Measurements from ENCODE around the gene TBC1D8B.

The TBC1D8B gene

DNA sequence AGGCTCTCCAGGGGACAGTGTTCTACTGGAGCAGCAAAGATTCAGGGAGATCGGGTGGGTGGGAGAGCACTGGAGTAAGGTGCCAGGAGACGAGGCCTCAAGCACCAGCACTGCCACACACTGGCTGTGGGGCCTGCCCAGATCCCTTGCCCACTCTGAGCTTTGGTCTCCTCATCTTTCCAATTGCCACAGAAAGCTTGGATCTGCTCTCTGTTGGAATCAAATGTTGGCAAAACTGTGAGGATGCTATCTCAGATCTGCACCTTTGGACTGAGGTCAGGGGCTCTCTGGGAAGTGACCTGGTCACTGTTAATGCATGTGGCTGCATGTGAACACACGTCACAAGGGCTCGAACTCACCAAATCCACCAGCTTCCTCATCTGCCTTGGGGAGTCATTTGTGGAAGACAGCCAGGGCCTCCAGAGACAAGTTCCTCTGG is 99.3 kb downstream of the TBC1D8B start:
- H3K9me3 ChIP-seq (ENCODE audit: low read depth, low read length), result no peaks in the 10 kb centered on the region
- TF ChIP-seq FOXP2 (optimal IDR thresholded peaks at IDR 0.05; ENCODE audit: control extremely low read depth, extremely low read length, insufficient read depth) (no peak), EZH2 (IDR thresholded peaks at IDR 0.05) (no peak), POLR2AphosphoS5 (IDR thresholded peaks at IDR 0.05; ENCODE audit: borderline replicate concordance, low read depth, low read length) (no peak)
- no peak overlapping the region for H3K9ac ChIP-seq (ENCODE audit: insufficient read length)
- no peak for DNase-seq (ENCODE audit: low read depth, low spot score)
- H3K36me3 ChIP-seq (ENCODE audit: insufficient read depth, low read length), result no peaks in the 10 kb centered on the region
- no peak overlapping the region for H3K4me3 ChIP-seq
- H3K27ac ChIP-seq, result no peak overlapping the region

DNA sequence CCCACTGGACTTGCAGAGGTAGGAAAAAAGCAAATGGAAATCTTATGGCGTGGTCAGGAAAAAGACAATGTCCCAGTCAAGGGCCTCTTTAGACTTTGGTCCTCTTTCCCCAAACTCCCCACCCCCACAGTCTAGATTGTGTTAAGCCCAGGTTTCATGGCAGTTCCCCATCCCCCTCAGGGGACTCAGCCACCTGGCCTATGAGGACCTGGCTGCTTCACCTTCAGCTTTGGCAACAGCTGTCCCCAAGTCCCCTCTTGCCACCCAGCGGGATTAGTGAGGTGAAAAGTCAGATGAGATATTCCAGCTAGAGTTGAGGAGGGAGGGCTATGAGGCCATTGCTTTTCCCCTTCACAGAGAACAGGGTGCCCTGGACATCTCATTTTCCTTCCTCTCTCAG is 100.2 kb downstream of the TBC1D8B start:
- H3K4me3 ChIP-seq, result no peak overlapping the region
- H3K36me3 ChIP-seq (ENCODE audit: insufficient read depth, low read length), result no peaks in the 10 kb centered on the region
- H3K27ac ChIP-seq, result no peak overlapping the region
- TF ChIP-seq FOXP2 (optimal IDR thresholded peaks at IDR 0.05; ENCODE audit: control extremely low read depth, extremely low read length, insufficient read depth), result no peak
- TF ChIP-seq EZH2 (IDR thresholded peaks at IDR 0.05), result no peak
- no peak overlapping the region for H3K9ac ChIP-seq (ENCODE audit: insufficient read length)
- DNase-seq (ENCODE audit: low read depth, low spot score), result no peak
- H3K9me3 ChIP-seq (ENCODE audit: low read depth, low read length), result no peaks in the 10 kb centered on the region

DNA sequence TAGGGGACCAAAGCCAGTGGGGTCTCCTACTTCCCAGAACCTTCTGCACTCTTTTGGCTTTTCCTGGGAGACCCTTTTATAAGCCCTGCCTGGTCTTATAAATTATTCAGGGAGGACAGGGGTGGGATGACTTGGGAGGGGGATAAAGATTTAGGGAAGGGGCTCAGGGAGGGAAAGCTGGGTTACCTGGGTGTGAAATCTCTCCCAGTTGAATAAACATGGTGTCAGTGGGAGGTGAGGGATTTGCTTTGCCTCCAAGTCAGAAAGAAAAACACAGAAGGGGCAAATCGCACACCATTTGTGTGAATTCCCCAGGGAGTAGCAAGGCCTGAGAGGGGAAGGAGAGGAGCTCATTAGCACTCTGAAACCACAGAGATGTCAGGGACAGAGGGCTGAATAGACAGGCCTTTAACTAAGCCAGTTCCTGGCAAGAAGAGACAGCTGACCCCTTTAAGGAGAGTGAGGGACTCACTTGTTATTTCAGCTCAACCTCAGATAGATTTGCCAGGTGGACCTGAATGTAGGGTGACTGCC is 100.9 kb downstream of the TBC1D8B start, which contains the start of gene RIPPLY1:
Gene RIPPLY1, minus strand, starts transcription at position 51 of the 534 bp plus-strand sequence. CDS start 54 bp downstream, outside the sequence.
- Histone ChIP-seq H3K9me3 (ENCODE audit: low read depth, low read length) (no peaks in the 10 kb centered on the region), H3K4me3 (no peak within 1 kb of the TSS), H3K27ac (no peak within 1 kb of the TSS), H3K9ac (ENCODE audit: insufficient read length) (no peak within 1 kb of the TSS), H3K36me3 (ENCODE audit: insufficient read depth, low read length) (no peaks in the 10 kb centered on the region)
- DNase-seq (ENCODE audit: low read depth, low spot score), result no peak
- TF ChIP-seq EZH2 (IDR thresholded peaks at IDR 0.05), result no peak
- TF ChIP-seq POLR2AphosphoS5 (IDR thresholded peaks at IDR 0.05; ENCODE audit: borderline replicate concordance, low read depth, low read length), result no peak
- TF ChIP-seq FOXP2 (optimal IDR thresholded peaks at IDR 0.05; ENCODE audit: control extremely low read depth, extremely low read length, insufficient read depth), result no peak

DNA sequence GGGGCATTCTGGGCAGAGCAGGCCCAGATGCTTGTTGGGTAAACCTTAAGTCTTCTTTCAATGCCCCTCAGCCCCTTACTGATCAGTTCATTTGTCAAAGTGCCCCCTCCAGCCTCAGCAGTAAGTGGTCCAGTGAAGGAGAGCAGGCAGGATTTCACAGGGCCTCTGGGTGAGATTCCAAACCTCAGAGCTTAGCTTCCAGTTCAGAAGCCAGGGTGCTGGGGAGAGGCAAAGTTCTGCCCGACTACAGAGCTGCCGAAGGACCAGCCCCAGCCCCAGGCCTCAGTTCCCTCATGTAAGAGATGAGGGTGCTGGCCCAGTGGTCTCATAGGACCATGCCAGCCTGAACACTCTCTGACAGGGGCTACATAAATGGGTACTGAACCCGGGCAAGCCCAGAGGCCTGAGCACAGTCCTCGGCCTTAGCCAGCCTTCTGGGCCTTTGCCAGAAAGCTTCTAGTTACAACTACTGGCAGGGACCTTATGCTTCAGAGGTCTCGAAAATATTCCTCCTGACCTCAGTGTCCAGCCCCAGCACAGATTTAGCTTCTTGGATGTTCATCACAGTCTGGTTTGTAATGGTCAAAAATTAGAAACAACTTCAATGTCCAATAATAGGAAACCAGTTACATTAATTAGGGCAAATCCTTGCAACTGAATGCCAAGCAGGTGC is 101.5 kb downstream of the TBC1D8B start:
- H3K9me3 ChIP-seq (ENCODE audit: low read depth, low read length), result no peaks in the 10 kb centered on the region
- no peak overlapping the region for H3K9ac ChIP-seq (ENCODE audit: insufficient read length)
- no peak for TF ChIP-seq POLR2AphosphoS5 (IDR thresholded peaks at IDR 0.05; ENCODE audit: borderline replicate concordance, low read depth, low read length)
- TF ChIP-seq EZH2 (IDR thresholded peaks at IDR 0.05), result no peak
- no peak for TF ChIP-seq FOXP2 (optimal IDR thresholded peaks at IDR 0.05; ENCODE audit: control extremely low read depth, extremely low read length, insufficient read depth)
- no peak for DNase-seq (ENCODE audit: low read depth, low spot score)
- no peak overlapping the region for H3K4me3 ChIP-seq
- no peak overlapping the region for H3K27ac ChIP-seq
- no peaks in the 10 kb centered on the region for H3K36me3 ChIP-seq (ENCODE audit: insufficient read depth, low read length)

DNA sequence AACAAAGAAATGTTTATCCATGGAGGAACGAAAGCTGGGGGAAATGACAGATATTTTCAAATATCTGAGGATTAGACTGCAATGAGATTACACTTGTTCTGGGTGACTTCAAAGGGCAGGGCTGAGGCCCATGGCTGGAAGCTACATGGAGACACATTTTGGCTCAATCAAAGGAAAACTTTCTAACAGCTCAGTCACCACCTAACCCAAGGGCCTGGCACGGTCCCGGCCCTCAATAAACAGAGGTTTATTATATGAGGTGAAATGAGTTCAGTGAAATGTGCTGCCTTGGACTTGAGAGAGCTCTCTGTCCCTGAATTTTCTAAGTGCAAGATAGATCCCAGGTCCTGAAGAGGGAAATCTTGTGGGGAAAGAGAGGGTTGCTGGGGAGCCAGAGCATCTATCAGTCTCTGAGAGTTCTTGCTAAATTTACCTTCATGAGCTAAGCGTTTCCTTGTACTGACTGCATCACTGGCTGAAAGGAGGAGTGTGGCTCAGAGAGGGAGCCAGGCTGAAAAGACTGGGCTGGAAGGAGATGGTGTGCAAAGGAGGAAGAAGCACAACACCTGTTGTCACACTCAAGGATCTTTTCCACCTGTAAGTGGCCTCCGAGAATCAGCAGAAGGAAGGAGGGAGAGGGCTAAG is 102.7 kb downstream of the TBC1D8B start:
- H3K9me3 ChIP-seq (ENCODE audit: low read depth, low read length), result no peaks in the 10 kb centered on the region
- no peak overlapping the region for H3K4me3 ChIP-seq
- H3K27ac ChIP-seq, result no peak overlapping the region
- H3K36me3 ChIP-seq (ENCODE audit: insufficient read depth, low read length), result no peaks in the 10 kb centered on the region
- H3K9ac ChIP-seq (ENCODE audit: insufficient read length), result no peak overlapping the region
- DNase-seq (ENCODE audit: low read depth, low spot score), result no peak
- TF ChIP-seq EZH2 (IDR thresholded peaks at IDR 0.05) (no peak), POLR2AphosphoS5 (IDR thresholded peaks at IDR 0.05; ENCODE audit: borderline replicate concordance, low read depth, low read length) (no peak), FOXP2 (optimal IDR thresholded peaks at IDR 0.05; ENCODE audit: control extremely low read depth, extremely low read length, insufficient read depth) (no peak)

- DNase-seq (ENCODE audit: low read depth, low spot score), result no peak
- no peak overlapping the region for H3K9ac ChIP-seq (ENCODE audit: insufficient read length)
- no peaks in the 10 kb centered on the region for H3K9me3 ChIP-seq (ENCODE audit: low read depth, low read length)
- no peak for TF ChIP-seq FOXP2 (optimal IDR thresholded peaks at IDR 0.05; ENCODE audit: control extremely low read depth, extremely low read length, insufficient read depth)
- no peak for TF ChIP-seq EZH2 (IDR thresholded peaks at IDR 0.05)
- TF ChIP-seq POLR2AphosphoS5 (IDR thresholded peaks at IDR 0.05; ENCODE audit: borderline replicate concordance, low read depth, low read length), result no peak
- H3K27ac ChIP-seq, result no peak overlapping the region
- no peak overlapping the region for H3K4me3 ChIP-seq
- no peaks in the 10 kb centered on the region for H3K36me3 ChIP-seq (ENCODE audit: insufficient read depth, low read length)
These were observed 103.9 kb downstream of the TBC1D8B start for GRCh38 chrX:106906361-106906760.

GRCh38 chrX:106912864-106913263 is 110.4 kb downstream of the TBC1D8B start:
- no peak for TF ChIP-seq FOXP2 (optimal IDR thresholded peaks at IDR 0.05; ENCODE audit: control extremely low read depth, extremely low read length, insufficient read depth)
- TF ChIP-seq EZH2 (IDR thresholded peaks at IDR 0.05), result no peak
- no peak for TF ChIP-seq POLR2AphosphoS5 (IDR thresholded peaks at IDR 0.05; ENCODE audit: borderline replicate concordance, low read depth, low read length)
- no peak for DNase-seq (ENCODE audit: low read depth, low spot score)

DNA sequence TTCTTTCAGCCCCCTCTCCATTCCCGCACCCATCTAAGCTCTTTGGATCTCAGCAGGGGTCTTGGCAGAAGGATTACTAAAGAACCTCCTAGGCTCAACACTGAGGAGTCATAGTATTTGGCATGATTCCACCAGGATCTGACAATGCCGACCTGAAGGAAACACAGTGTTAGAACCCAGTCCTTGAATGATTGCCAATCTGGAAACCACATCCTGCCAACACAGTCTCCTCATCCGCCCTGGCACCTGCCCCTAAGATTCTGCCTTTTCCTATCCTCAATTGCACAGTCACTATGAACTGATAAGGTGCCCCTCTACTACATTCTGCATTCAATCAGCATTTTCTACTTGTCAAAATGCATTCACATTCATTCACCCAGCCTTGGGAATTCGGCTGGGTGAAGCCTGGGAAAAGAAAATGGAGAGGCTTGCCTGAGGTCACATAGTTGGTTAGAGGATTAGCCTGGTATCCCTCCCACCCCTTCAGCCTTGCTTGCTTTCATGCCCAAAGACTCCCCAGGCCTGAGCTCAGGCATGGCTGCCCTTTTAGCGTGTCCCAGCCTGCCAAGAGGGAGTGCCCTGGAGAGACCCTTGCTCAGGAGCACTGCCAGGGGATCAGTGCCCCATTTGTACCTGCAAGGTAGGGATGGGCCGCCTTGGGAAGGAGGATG is 115.5 kb downstream of the TBC1D8B start:
- H3K9me3 ChIP-seq (ENCODE audit: low read depth, low read length), result no peaks in the 10 kb centered on the region
- TF ChIP-seq EZH2 (IDR thresholded peaks at IDR 0.05) (no peak), POLR2AphosphoS5 (IDR thresholded peaks at IDR 0.05; ENCODE audit: borderline replicate concordance, low read depth, low read length) (no peak), FOXP2 (optimal IDR thresholded peaks at IDR 0.05; ENCODE audit: control extremely low read depth, extremely low read length, insufficient read depth) (no peak)
- no peak for DNase-seq (ENCODE audit: low read depth, low spot score)
- H3K9ac ChIP-seq (ENCODE audit: insufficient read length), result no peak overlapping the region
- no peak overlapping the region; the same call in 1 of the 2 replicates for H3K27ac ChIP-seq
- H3K4me3 ChIP-seq, result no peak overlapping the region
- no peaks in the 10 kb centered on the region for H3K36me3 ChIP-seq (ENCODE audit: insufficient read depth, low read length)

More at GRCh38 chrX:106912864-106913263, 110.4 kb downstream of the TBC1D8B start:
- H3K9me3 ChIP-seq (ENCODE audit: low read depth, low read length), result no peaks in the 10 kb centered on the region
- H3K9ac ChIP-seq (ENCODE audit: insufficient read length), result no peak overlapping the region
- no peaks in the 10 kb centered on the region for H3K36me3 ChIP-seq (ENCODE audit: insufficient read depth, low read length)
- no peak overlapping the region for H3K27ac ChIP-seq
- H3K4me3 ChIP-seq, result no peak overlapping the region

Data from SK-N-MC (cell line).